ENCODE data around the gene FTO.
"Not testable (repeated sequence)": the region's sequence is repeated elsewhere in the genome, so short reads cannot be mapped to it uniquely, and the experiment has no call there.

The FTO gene

GRCh38 chr16:53876811-53877210 lies 172.9 kb downstream of the FTO start:
- in situ Hi-C loops (cut with HindIII; ENCODE audit: low pct_unique_long_range_greater_than_20kb, low sequenced_read_pairs): no loop called here
- no peak for DNase-seq (ENCODE audit: low read depth in 1 of 2, low spot score in 1 of 2)
- no peak for TF ChIP-seq JUND (IDR thresholded peaks at IDR 0.05; ENCODE audit: low read depth)

- no peak for DNase-seq (ENCODE audit: low read depth in 1 of 2, low spot score in 1 of 2)
- no peak for TF ChIP-seq JUND (IDR thresholded peaks at IDR 0.05; ENCODE audit: low read depth)
- in situ Hi-C loops (cut with HindIII; ENCODE audit: low pct_unique_long_range_greater_than_20kb, low sequenced_read_pairs): no loop called here
These were observed 174.3 kb downstream of the FTO start for GRCh38 chr16:53878216-53878615.

DNA sequence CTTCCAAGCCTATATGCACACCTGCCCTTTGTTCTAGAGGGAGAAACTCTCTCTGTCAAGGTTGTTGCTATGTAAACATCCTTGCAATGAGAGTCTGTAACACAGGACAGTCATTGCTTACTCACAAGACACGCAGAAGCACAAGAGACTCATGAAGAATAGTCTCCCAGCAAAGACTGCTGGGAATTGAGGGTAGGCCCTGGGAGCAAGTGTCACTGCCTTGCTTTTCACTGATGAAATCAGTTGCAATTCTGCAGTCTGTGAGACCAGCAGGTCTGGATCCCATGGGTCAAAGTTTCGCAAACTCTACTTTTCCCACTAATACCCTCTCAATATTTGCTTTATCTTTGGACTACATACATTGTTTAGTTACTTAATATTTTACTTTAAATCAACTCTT lies 177.4 kb downstream of the FTO start:
- TF ChIP-seq JUND (IDR thresholded peaks at IDR 0.05; ENCODE audit: low read depth): no peak
- DNase-seq (ENCODE audit: low read depth in 1 of 2, low spot score in 1 of 2): no peak
- in situ Hi-C loops (cut with HindIII; ENCODE audit: low pct_unique_long_range_greater_than_20kb, low sequenced_read_pairs): no loop called here

GRCh38 chr16:53882310-53882709 lies 178.4 kb downstream of the FTO start:
- TF ChIP-seq JUND (IDR thresholded peaks at IDR 0.05; ENCODE audit: low read depth): no peak
- in situ Hi-C loops (cut with HindIII; ENCODE audit: low pct_unique_long_range_greater_than_20kb, low sequenced_read_pairs): no loop called here
- DNase-seq (ENCODE audit: low read depth in 1 of 2, low spot score in 1 of 2): no peak

GRCh38 chr16:53884748-53885147 lies 180.8 kb downstream of the FTO start:
- no peak for TF ChIP-seq JUND (IDR thresholded peaks at IDR 0.05; ENCODE audit: low read depth)
- in situ Hi-C loops (cut with HindIII; ENCODE audit: low pct_unique_long_range_greater_than_20kb, low sequenced_read_pairs): no loop called here
- DNase-seq (ENCODE audit: low read depth in 1 of 2, low spot score in 1 of 2): no peak

- TF ChIP-seq JUND (IDR thresholded peaks at IDR 0.05; ENCODE audit: low read depth): peak; percentile 73; the same call in 1 of the 2 replicates
- peak in 1 of 2 experiments; percentile 93 for DNase-seq (ENCODE audit: low read depth in 1 of 2, low spot score in 1 of 2)
- in situ Hi-C loops (cut with HindIII; ENCODE audit: low pct_unique_long_range_greater_than_20kb, low sequenced_read_pairs): no loop called here
These were observed 182.8 kb downstream of the FTO start for GRCh38 chr16:53886482-53887378.

GRCh38 chr16:53888222-53888621 lies 184.3 kb downstream of the FTO start:
- in situ Hi-C loops (cut with HindIII; ENCODE audit: low pct_unique_long_range_greater_than_20kb, low sequenced_read_pairs): no loop called here
- no peak for DNase-seq (ENCODE audit: low read depth in 1 of 2, low spot score in 1 of 2)
- TF ChIP-seq JUND (IDR thresholded peaks at IDR 0.05; ENCODE audit: low read depth): no peak

- DNase-seq (ENCODE audit: low read depth in 1 of 2, low spot score in 1 of 2); in situ Hi-C loops (cut with HindIII; ENCODE audit: low pct_unique_long_range_greater_than_20kb, low sequenced_read_pairs): not testable (repeated sequence)
These were observed 186.9 kb downstream of the FTO start for GRCh38 chr16:53890877-53891276.

DNA sequence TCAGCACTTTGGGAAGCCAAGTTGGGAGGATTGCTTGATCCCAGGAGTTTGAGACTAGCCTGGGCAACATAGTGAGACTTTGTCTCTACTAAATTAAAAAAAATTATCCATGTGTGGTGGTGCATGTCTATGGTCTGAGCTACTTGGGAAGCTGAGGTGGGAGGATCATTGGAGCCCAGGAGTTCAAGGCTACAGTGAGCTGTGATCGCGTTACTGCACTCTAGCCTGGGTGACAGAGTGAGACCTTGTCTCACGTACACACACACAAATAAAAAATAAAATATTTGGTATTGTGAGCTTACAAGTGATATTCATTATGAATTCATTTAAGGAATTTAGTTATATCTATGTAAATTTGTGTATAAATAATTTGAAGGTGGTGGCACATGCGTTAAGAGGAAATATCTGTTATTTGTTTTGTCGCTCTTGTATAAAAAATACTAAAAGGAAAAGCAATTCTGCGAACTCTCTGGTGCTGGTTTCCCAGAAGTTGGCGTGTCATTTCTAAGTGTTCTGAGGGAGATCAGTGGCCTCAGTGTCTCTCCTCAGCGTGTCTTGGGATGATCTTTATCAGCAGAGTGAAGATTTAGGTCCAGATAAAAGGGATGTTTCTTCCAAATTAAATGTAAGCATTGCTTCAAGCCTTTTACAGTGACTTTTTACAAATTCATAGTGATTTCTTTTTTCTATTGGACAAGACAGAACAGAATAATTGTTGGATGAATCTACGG lies 187.6 kb downstream of the FTO start:
- in situ Hi-C loops (cut with HindIII; ENCODE audit: low pct_unique_long_range_greater_than_20kb, low sequenced_read_pairs): no loop called here
- no peak for TF ChIP-seq JUND (IDR thresholded peaks at IDR 0.05; ENCODE audit: low read depth)
- no peak for DNase-seq (ENCODE audit: low read depth in 1 of 2, low spot score in 1 of 2)

DNA sequence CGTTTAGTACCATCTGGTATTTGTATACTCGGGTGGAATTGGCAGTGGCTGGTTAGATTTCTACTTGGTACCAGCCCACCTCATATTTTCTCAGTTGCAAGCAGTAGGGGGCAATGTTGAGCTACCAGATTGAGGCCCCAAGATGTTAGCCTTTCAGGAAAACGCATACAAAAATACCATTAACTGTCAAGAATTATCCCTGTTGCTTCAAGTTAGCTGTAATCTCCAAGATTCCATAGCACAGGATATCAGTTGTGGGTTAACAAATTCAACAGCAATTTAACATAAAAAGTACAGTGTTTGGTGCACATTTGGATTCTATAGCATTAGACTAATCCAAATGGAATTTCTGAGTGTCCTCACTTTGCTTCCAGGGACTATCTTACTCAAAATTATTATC lies 188.2 kb downstream of the FTO start:
- TF ChIP-seq JUND (IDR thresholded peaks at IDR 0.05; ENCODE audit: low read depth): no peak
- peak in 1 of 2 experiments; percentile 68 for DNase-seq (ENCODE audit: low read depth in 1 of 2, low spot score in 1 of 2)
- in situ Hi-C loops (cut with HindIII; ENCODE audit: low pct_unique_long_range_greater_than_20kb, low sequenced_read_pairs): no loop called here

- no peak for TF ChIP-seq JUND (IDR thresholded peaks at IDR 0.05; ENCODE audit: low read depth)
- in situ Hi-C loops (cut with HindIII; ENCODE audit: low pct_unique_long_range_greater_than_20kb, low sequenced_read_pairs): no loop called here
- peak in 1 of 2 experiments; percentile 48 for DNase-seq (ENCODE audit: low read depth in 1 of 2, low spot score in 1 of 2)
These were observed 189.9 kb downstream of the FTO start for GRCh38 chr16:53893731-53894435.

DNA sequence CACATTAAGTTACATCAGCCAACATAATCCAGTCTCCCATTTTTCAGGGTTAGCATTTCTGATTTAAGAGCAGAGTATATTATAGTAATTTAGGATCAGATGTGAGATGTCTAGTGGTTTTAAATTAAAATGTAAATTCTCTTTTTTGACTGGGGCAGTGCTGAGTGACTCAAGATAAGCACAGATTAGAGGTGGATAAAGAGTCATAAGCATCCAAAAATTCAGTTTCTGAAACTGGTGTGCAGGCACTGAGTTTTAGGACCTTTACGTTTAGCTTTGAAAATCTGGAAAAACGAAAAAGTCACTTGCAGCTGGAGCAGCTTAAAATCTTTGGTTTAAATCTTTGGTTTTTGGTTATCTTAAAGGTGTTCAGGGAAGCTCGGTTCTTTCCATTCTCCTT lies 190.7 kb downstream of the FTO start:
- in situ Hi-C loops (cut with HindIII; ENCODE audit: low pct_unique_long_range_greater_than_20kb, low sequenced_read_pairs): no loop called here
- no peak for DNase-seq (ENCODE audit: low read depth in 1 of 2, low spot score in 1 of 2)
- no peak for TF ChIP-seq JUND (IDR thresholded peaks at IDR 0.05; ENCODE audit: low read depth)

- DNase-seq (ENCODE audit: low read depth in 1 of 2, low spot score in 1 of 2): no peak
- TF ChIP-seq JUND (IDR thresholded peaks at IDR 0.05; ENCODE audit: low read depth): no peak
- in situ Hi-C loops (cut with HindIII; ENCODE audit: low pct_unique_long_range_greater_than_20kb, low sequenced_read_pairs): no loop called here
These were observed 191.5 kb downstream of the FTO start for GRCh38 chr16:53895433-53895832.

Data from T47D (cell line).